GM18498 (cell line): ENCODE data around the gene CORO2B.

Source experiments
- ATAC-seq: cut with Tn5 transposase; IDR thresholded peaks from one replicate; pipeline ENCODE4 v1.9.1; 2021; ENCODE audit warnings: mild to moderate bottlenecking, moderate library complexity; ENCODE audit not compliant: unreplicated experiment

The CORO2B gene

DNA sequence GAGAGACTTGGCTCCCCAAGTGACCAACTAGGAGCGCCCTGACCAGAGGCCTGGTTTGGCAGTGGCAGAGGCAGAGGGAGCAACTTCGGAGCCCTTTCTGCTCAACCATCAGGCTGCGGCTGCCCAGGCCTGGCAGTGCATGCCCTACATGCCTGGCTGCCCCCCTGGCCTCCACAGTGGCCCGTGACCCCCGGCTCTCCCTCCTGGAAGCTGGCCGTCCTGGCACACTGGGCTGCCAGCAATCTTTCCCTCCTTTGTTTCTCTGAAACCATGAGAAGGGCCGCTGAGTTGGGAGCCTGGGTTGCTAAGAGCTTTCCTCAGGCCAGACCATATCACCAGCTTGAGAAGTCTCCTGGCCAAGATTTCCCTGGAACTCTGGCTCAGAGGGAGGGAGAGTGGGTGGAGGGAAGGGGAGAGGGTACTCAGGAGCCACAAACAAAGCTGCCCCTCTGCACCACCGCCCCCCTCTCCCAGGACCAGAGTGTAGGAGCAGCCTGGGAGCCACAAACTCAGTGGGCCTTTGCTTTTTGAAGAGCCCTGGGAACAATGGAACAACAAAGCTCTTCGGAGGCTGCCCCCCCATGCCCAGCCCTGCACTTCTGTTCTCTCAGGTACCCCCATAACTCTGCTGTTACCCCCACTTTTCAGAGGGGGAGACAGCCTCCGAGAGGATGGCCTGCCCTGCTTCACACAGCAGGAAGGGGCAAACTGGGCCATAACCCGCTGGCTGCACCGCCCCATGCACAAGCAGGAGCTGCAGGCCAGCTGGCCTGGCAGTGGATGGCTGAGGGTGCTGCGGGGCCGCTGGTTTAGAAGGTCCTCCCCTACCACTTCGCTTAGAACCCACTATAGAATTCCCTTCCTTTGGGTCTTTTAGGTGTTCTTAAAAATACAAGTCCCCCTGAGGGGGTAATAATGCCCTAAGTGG, 11.3 kb downstream of the CORO2B start:
- no peak for ATAC-seq

DNA sequence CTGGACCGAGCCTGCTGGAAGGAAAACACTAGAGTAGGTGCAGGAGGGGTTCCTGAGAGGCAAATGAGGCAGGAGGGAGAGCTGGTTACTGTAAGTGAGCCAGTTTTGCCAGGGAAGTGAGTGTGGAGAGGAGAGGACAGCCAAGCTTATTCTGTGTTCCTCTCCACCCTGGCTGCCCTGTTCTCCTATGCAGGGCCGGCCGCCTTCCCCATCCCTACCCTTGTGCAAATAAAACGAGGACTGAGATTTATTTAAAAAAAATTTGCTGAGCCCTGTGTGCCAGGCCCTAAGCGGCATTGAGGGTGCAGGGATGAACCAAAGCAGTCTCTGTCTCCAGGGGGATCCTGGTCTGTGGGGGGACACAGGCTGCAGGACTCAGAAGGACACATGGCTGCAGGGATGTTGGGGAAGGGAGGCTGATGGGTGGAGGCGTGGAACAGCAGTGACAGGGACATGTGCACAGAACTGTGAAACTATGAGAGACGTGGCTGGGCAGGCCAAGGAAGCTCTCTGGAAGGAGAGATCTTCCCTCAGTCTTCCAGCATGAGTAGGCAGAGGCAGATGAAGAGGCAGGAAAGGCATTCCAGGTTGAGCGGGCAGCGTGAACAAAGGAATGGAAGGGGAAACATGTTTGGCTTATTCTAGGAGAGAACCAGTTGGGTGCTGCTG, 12.1 kb downstream of the CORO2B start:
- no peak for ATAC-seq

- no peak for ATAC-seq
These were observed 13.3 kb downstream of the CORO2B start for GRCh38 chr15:68592054-68592453.

DNA sequence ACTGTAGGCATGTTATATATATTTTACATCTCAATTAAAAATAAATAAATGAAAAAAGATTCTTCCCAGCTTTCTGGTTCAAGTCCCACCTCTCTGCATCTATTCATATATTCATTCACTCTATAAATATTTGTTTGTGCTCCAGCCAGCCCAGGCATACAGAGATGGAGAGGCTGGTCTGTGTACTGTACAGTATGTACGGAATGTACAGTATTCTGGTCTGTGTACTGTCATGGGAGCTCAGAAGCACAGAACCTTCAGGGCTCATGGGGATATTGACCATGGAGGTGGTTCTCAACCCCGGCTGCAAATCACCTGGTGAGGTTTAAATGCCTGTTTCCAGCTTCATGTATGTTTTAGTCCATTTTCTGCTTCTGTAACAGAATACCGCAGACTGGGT, 13.8 kb downstream of the CORO2B start:
- no peak for ATAC-seq

DNA sequence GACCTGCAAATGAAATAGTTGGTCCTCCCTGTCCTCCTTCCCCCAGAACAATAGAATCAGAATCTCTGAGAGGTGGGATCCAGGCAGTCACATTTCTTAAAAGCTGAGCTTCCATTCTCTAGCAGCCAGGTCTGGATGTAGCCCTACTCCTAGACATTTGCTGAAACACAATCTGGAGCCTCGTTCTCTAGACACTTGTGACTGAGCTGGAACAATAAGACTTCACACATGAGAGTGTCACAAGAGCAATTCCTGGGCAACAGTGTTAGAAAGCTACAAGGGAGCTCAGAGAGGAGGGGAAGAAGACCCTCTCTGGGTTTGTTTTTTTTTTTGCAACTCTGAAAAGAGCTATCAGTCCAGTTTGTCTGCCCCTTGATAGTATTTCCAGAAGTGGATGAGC, 14.5 kb downstream of the CORO2B start:
- ATAC-seq, result no peak

DNA sequence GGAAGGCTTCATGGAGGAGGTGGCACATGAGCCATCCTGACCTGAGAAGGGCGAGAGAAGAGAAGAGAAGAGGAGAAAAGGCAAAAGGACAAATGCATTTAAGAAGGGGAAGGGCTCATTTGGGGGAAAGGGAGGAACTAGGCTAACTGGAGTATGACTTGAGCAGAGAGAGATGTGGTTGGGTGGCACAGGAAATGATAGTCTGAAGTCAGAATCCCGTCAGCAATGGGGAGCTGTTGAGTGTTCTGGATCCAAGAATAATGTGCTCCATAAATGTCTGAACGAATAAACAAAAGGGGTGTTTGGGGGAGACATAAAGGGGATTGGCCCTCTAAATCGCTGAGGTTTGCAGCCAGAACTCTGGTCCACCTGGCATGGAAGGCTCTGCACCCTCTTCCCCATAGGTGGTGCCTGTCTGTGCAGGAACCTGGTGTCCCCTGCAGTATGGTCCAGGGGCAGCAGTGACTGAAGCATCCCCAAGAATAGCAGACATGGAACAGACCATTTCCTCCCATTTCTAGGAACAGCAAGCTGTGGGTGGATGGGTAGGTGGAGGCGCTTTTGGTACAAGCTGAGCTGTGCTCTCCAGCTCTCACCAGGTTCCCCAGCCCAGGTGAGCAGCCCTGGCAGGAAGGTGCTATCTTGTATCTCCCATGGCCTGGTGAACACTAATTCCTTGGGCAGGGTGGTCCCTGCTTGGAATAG, 15.2 kb downstream of the CORO2B start:
- ATAC-seq, result no peak

- no peak for ATAC-seq
These were observed 15.9 kb downstream of the CORO2B start for GRCh38 chr15:68594533-68595259.

GRCh38 chr15:68595260-68595564, 16.4 kb downstream of the CORO2B start:
- ATAC-seq, result no peak

DNA sequence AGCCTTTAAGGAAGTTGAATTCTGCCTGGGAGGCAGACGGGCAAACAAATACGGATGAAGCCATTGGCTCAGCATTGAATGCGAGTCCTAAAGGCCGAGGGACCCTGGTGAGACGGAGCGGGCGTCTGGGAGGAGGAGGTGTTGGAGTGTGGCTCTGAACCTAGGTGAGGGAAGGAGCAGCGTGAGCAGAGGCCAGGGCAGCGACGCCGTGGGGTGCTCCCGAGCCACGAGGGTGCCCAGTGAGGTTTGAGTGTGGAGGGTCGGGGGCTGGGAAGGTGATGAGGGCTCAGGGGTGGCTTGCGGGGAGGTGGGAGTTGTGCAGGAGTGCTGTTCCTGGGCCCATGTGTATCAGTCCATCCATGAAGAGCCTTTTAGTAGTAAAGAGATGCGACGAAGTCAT, 17.0 kb downstream of the CORO2B start:
- no peak for ATAC-seq

- ATAC-seq, result no peak
These were observed 17.9 kb downstream of the CORO2B start for GRCh38 chr15:68596691-68597090.

GRCh38 chr15:68597581-68597980, 18.8 kb downstream of the CORO2B start:
- no peak for ATAC-seq

GRCh38 chr15:68598171-68599152, 19.7 kb downstream of the CORO2B start:
- ATAC-seq, result no peak

GRCh38 chr15:68599153-68599545, 20.4 kb downstream of the CORO2B start:
- no peak for ATAC-seq

GRCh38 chr15:68599560-68600071, 20.8 kb downstream of the CORO2B start:
- no peak for ATAC-seq

GRCh38 chr15:68601206-68602197, 22.7 kb downstream of the CORO2B start:
- no peak for ATAC-seq

GRCh38 chr15:68602459-68603215, 23.8 kb downstream of the CORO2B start:
- no peak for ATAC-seq

- no peak for ATAC-seq
These were observed 24.4 kb downstream of the CORO2B start for GRCh38 chr15:68603216-68603595.

- ATAC-seq, result no peak
These were observed 25.2 kb downstream of the CORO2B start for GRCh38 chr15:68603951-68604350.
